Central memory CD8-positive, alpha-beta T cell (primary cell): ENCODE measurements around the gene CLEC2D.
"Not testable (repeated sequence)": the region's sequence is repeated elsewhere in the genome, so short reads cannot be mapped to it uniquely, and the experiment has no call there.

ENCODE experiments used
- ATAC-seq: fragments of 150-1000 bp; cut with Tn5 transposase; replicated peaks from 2 replicates; pipeline ENCODE4 v1.10.0; 2022; ENCODE audit warnings: mild to moderate bottlenecking, moderate FRiP score, moderate number of reproducible peaks; ENCODE audit not compliant: poor library complexity, severe bottlenecking; ENCODE audit errors: extremely low read depth
- DNase-seq, 2 donors: peaks; one replicate each; pipeline ENCODE4 v3.0.0; 2021; ENCODE audit warnings: low spot score in 2 of 2
- H3K27ac Mint-ChIP-seq: one replicate; pipeline ENCODE4 v1.8.0; 2022; ENCODE audit warnings: low read depth, mild to moderate bottlenecking, moderate library complexity, mixed read lengths
- H3K27me3 Mint-ChIP-seq: one replicate; pipeline ENCODE4 v1.8.0; 2022; ENCODE audit warnings: mixed read lengths
- H3K36me3 Mint-ChIP-seq: one replicate; pipeline ENCODE4 v1.8.0; 2022; ENCODE audit warnings: mild to moderate bottlenecking, moderate library complexity, mixed read lengths; ENCODE audit not compliant: insufficient read depth
- H3K4me1 Mint-ChIP-seq: one replicate; pipeline ENCODE4 v1.8.0; 2022; ENCODE audit warnings: mixed read lengths
- H3K4me3 Mint-ChIP-seq: one replicate; pipeline ENCODE4 v1.8.0; 2022; ENCODE audit warnings: mild to moderate bottlenecking, moderate library complexity, mixed read lengths
- H3K9me3 Mint-ChIP-seq: one replicate; pipeline ENCODE4 v1.8.0; 2022; ENCODE audit warnings: mixed read lengths

Gene CLEC2D

GRCh38 chr12:9695150-9695549 is 25.6 kb downstream of the CLEC2D start:
- H3K36me3 Mint-ChIP-seq, result peaks cover 53% of the 10 kb centered on the region
- not testable (repeated sequence) for H3K4me3 Mint-ChIP-seq, ATAC-seq, DNase-seq, H3K27me3 Mint-ChIP-seq
- H3K4me1 Mint-ChIP-seq, result peaks cover 43% of the 10 kb centered on the region
- peak overlapping the region; percentile 84 for H3K27ac Mint-ChIP-seq
- H3K9me3 Mint-ChIP-seq, result peaks cover 12% of the 10 kb centered on the region

- Mint-ChIP-seq H3K36me3 (peaks cover 50% of the 10 kb centered on the region), H3K4me1 (peaks cover 46% of the 10 kb centered on the region), H3K27ac (peak overlapping the region; percentile 84), H3K9me3 (peaks cover 12% of the 10 kb centered on the region)
- DNase-seq, H3K4me3 Mint-ChIP-seq, ATAC-seq, H3K27me3 Mint-ChIP-seq: not testable (repeated sequence)
These were observed 26.1 kb downstream of the CLEC2D start for GRCh38 chr12:9695661-9696060.

GRCh38 chr12:9697619-9698018 is 28.1 kb downstream of the CLEC2D start:
- no peak overlapping the region for H3K4me3 Mint-ChIP-seq
- no peaks in the 10 kb centered on the region for H3K27me3 Mint-ChIP-seq
- no peak for ATAC-seq
- peaks cover 48% of the 10 kb centered on the region for H3K4me1 Mint-ChIP-seq
- DNase-seq, result no peak
- H3K27ac Mint-ChIP-seq, result no peak overlapping the region
- H3K36me3 Mint-ChIP-seq, result peaks cover 39% of the 10 kb centered on the region
- peaks cover 12% of the 10 kb centered on the region for H3K9me3 Mint-ChIP-seq

GRCh38 chr12:9698681-9699080 is 29.2 kb downstream of the CLEC2D start:
- no peaks in the 10 kb centered on the region for H3K27me3 Mint-ChIP-seq
- DNase-seq, result no peak
- no peak for ATAC-seq
- H3K27ac Mint-ChIP-seq, result peak overlapping the region; percentile 17
- peaks cover 47% of the 10 kb centered on the region for H3K4me1 Mint-ChIP-seq
- H3K9me3 Mint-ChIP-seq, result peaks cover 12% of the 10 kb centered on the region
- no peak overlapping the region for H3K4me3 Mint-ChIP-seq
- peaks cover 31% of the 10 kb centered on the region for H3K36me3 Mint-ChIP-seq

- peaks cover 25% of the 10 kb centered on the region for H3K36me3 Mint-ChIP-seq
- DNase-seq (no peak), ATAC-seq (no peak)
- no peak overlapping the region for H3K27ac Mint-ChIP-seq
- H3K9me3 Mint-ChIP-seq, result peaks cover 12% of the 10 kb centered on the region
- H3K4me1 Mint-ChIP-seq, result peaks cover 49% of the 10 kb centered on the region
- no peaks in the 10 kb centered on the region for H3K27me3 Mint-ChIP-seq
- H3K4me3 Mint-ChIP-seq, result no peak overlapping the region
These were observed 29.9 kb downstream of the CLEC2D start for GRCh38 chr12:9699269-9699897.

GRCh38 chr12:9699898-9700605 is 30.5 kb downstream of the CLEC2D start:
- Mint-ChIP-seq H3K36me3 (peaks cover 18% of the 10 kb centered on the region), H3K4me3 (no peak overlapping the region), H3K27me3 (no peaks in the 10 kb centered on the region), H3K4me1 (peaks cover 53% of the 10 kb centered on the region), H3K27ac (peak overlapping the region; percentile 58), H3K9me3 (peaks cover 12% of the 10 kb centered on the region)
- no peak for DNase-seq
- no peak for ATAC-seq

GRCh38 chr12:9700606-9700956 is 31.1 kb downstream of the CLEC2D start:
- Mint-ChIP-seq H3K27me3 (no peaks in the 10 kb centered on the region), H3K36me3 (peaks cover 13% of the 10 kb centered on the region), H3K27ac (peak overlapping the region; percentile 58), H3K4me1 (peaks cover 54% of the 10 kb centered on the region), H3K4me3 (peak overlapping the region; percentile 56), H3K9me3 (peaks cover 9% of the 10 kb centered on the region)
- DNase-seq (no peak), ATAC-seq (no peak)

- peaks cover 61% of the 10 kb centered on the region for H3K4me1 Mint-ChIP-seq
- peak overlapping the region; percentile 56 for H3K4me3 Mint-ChIP-seq
- H3K27me3 Mint-ChIP-seq, result no peaks in the 10 kb centered on the region
- H3K36me3 Mint-ChIP-seq, result peaks cover 8% of the 10 kb centered on the region
- ATAC-seq (peak; percentile 26), DNase-seq (no peak)
- H3K9me3 Mint-ChIP-seq, result peaks cover 10% of the 10 kb centered on the region
- H3K27ac Mint-ChIP-seq, result peak overlapping the region; percentile 87
These were observed 32.1 kb downstream of the CLEC2D start for GRCh38 chr12:9701380-9702154.

GRCh38 chr12:9702255-9702654 is 32.7 kb downstream of the CLEC2D start:
- Mint-ChIP-seq H3K9me3 (peaks cover 10% of the 10 kb centered on the region), H3K27ac (peak overlapping the region; percentile 87), H3K36me3 (peaks cover 7% of the 10 kb centered on the region), H3K4me3 (peak overlapping the region; percentile 56), H3K27me3 (no peaks in the 10 kb centered on the region), H3K4me1 (peaks cover 64% of the 10 kb centered on the region)
- ATAC-seq, result peak; percentile 86
- peak in 1 of 2 donors; percentile 45 for DNase-seq

- ATAC-seq, H3K27ac Mint-ChIP-seq: not testable (repeated sequence)
- peaks cover 77% of the 10 kb centered on the region for H3K4me1 Mint-ChIP-seq
These were observed 35.0 kb downstream of the CLEC2D start for GRCh38 chr12:9704561-9704960.

GRCh38 chr12:9706086-9706685 is 36.7 kb downstream of the CLEC2D start:
- Mint-ChIP-seq H3K4me1 (peaks cover 71% of the 10 kb centered on the region), H3K27me3 (no peaks in the 10 kb centered on the region), H3K27ac (peak overlapping the region; percentile 56), H3K9me3 (peaks cover 4% of the 10 kb centered on the region), H3K4me3 (no peak overlapping the region), H3K36me3 (peaks cover 12% of the 10 kb centered on the region)
- DNase-seq, result no peak
- ATAC-seq, result no peak

More at GRCh38 chr12:9704561-9704960, 35.0 kb downstream of the CLEC2D start:
- H3K27me3 Mint-ChIP-seq, DNase-seq, H3K9me3 Mint-ChIP-seq, H3K4me3 Mint-ChIP-seq: not testable (repeated sequence)
- peaks cover 12% of the 10 kb centered on the region for H3K36me3 Mint-ChIP-seq

- H3K27me3 Mint-ChIP-seq, result no peaks in the 10 kb centered on the region
- H3K36me3 Mint-ChIP-seq, result peaks cover 10% of the 10 kb centered on the region
- H3K9me3 Mint-ChIP-seq, result peaks cover 4% of the 10 kb centered on the region
- peaks cover 68% of the 10 kb centered on the region for H3K4me1 Mint-ChIP-seq
- H3K27ac Mint-ChIP-seq, result peak overlapping the region; percentile 91
- DNase-seq (no peak), ATAC-seq (no peak)
- peak overlapping the region; percentile 74 for H3K4me3 Mint-ChIP-seq
These were observed 37.8 kb downstream of the CLEC2D start for GRCh38 chr12:9707356-9707755.
